A549 (cell line): ENCODE measurements around the gene CPAMD8.

ENCODE experiments used
- BHLHE40 ChIP-seq: IDR thresholded peaks from 2 replicates; pipeline ENCODE4 v1.6.1; 2012; ENCODE audit warnings: low read depth, low read length, inconsistent platforms
- PHF8 ChIP-seq: fragments of 200-600 bp; sonication (generic); IDR thresholded peaks from 2 replicates; pipeline ENCODE4 v1.6.1; 2016; ENCODE audit warnings: low read depth, mild to moderate bottlenecking, antibody characterized with exemption, moderate library complexity, borderline replicate concordance
- POLR2A ChIP-seq: IDR thresholded peaks from 2 replicates; pipeline ENCODE4 v1.6.1; 2012; ENCODE audit warnings: mild to moderate bottlenecking, low read length
- POLR2AphosphoS2 ChIP-seq: conservative IDR thresholded peaks from 2 replicates; pipeline ENCODE4 v1.6.1; 2012; ENCODE audit warnings: low read length, improper control_type of control experiment, inconsistent platforms
- RNF2 ChIP-seq: fragments of 200-600 bp; sonication (generic); IDR thresholded peaks from 2 replicates; pipeline ENCODE4 v1.6.1; 2016; ENCODE audit warnings: low read depth, mild to moderate bottlenecking, antibody characterized with exemption, moderate library complexity, borderline replicate concordance
- TF ChIP-seq, protein P1 (sequence below): fragments of >200 bp; sonication (Bioruptor Twin); formaldehyde crosslinking; IDR thresholded peaks from 3 replicates; pipeline ENCODE4 v1.5.1; 2016

DNA sequence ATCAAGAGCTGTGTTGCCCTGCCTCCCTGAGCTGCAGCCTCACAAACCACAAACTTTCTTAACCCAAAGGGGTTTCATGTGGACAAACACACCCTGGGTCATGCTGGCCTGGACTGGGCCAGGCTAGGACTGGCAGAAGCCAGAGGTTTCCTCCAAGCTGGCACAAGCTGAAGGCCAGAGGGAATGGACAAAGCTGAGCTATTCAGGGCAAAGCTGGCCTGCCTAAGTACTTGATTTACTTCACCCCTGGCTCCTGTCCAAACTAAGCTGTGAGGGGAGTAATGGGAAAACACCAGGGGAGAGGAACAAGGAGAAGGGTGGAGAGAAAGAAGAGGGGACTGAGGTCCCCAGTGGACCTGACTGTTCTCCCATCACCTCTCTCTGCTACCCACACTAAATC, 6.2 kb downstream of the CPAMD8 start:
- TF ChIP-seq PHF8 (no peak), POLR2AphosphoS2 (no peak), BHLHE40 (no peak), RNF2 (no peak), POLR2A (no peak)
- TF ChIP-seq, protein P1, sequence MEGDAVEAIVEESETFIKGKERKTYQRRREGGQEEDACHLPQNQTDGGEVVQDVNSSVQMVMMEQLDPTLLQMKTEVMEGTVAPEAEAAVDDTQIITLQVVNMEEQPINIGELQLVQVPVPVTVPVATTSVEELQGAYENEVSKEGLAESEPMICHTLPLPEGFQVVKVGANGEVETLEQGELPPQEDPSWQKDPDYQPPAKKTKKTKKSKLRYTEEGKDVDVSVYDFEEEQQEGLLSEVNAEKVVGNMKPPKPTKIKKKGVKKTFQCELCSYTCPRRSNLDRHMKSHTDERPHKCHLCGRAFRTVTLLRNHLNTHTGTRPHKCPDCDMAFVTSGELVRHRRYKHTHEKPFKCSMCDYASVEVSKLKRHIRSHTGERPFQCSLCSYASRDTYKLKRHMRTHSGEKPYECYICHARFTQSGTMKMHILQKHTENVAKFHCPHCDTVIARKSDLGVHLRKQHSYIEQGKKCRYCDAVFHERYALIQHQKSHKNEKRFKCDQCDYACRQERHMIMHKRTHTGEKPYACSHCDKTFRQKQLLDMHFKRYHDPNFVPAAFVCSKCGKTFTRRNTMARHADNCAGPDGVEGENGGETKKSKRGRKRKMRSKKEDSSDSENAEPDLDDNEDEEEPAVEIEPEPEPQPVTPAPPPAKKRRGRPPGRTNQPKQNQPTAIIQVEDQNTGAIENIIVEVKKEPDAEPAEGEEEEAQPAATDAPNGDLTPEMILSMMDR, result no peak
